B cell (primary cell): ENCODE data around the gene ARHGAP40.

Source experiments
- EZH2 ChIP-seq: IDR thresholded peaks from 2 replicates; pipeline ENCODE4 v1.6.1; 2012; ENCODE audit warnings: borderline replicate concordance, low read depth, mild to moderate bottlenecking, moderate library complexity, low read length; ENCODE audit not compliant: insufficient read depth, poor library complexity, severe bottlenecking
- TF ChIP-seq, protein P1 (sequence below): fragments of 200-600 bp; IDR thresholded peaks from one replicate; pipeline ENCODE4 v1.8.0; 2022; ENCODE audit warnings: antibody characterized with exemption, mild to moderate bottlenecking

GRCh38 chr20:38625896-38626295, 24.3 kb downstream of the ARHGAP40 start:
- TF ChIP-seq, protein P1, sequence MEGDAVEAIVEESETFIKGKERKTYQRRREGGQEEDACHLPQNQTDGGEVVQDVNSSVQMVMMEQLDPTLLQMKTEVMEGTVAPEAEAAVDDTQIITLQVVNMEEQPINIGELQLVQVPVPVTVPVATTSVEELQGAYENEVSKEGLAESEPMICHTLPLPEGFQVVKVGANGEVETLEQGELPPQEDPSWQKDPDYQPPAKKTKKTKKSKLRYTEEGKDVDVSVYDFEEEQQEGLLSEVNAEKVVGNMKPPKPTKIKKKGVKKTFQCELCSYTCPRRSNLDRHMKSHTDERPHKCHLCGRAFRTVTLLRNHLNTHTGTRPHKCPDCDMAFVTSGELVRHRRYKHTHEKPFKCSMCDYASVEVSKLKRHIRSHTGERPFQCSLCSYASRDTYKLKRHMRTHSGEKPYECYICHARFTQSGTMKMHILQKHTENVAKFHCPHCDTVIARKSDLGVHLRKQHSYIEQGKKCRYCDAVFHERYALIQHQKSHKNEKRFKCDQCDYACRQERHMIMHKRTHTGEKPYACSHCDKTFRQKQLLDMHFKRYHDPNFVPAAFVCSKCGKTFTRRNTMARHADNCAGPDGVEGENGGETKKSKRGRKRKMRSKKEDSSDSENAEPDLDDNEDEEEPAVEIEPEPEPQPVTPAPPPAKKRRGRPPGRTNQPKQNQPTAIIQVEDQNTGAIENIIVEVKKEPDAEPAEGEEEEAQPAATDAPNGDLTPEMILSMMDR = no peak
- no peak for TF ChIP-seq EZH2
